CD14-positive monocyte (primary cell): ENCODE data around the gene DYNLL1. TPM values are rescaled to one million over a fixed set of nuclear protein-coding genes. Genes with fewer than 3 reads are reported as not detected.
"Not testable (repeated sequence)": the region's sequence is repeated elsewhere in the genome, so short reads cannot be mapped to it uniquely, and the experiment has no call there.

Experiments used
- DNase-seq, 3 donors: peaks; one replicate each; pipeline ENCODE4 v3.0.0-alpha.2; 2011 to 2022
- H2AFZ ChIP-seq: 2 replicates; pipeline ENCODE4 v1.6.0; 2012; ENCODE audit warnings: mild to moderate bottlenecking, low read depth, low read length, inconsistent platforms; ENCODE audit not compliant: insufficient read depth, poor library complexity, severe bottlenecking
- H3K27ac ChIP-seq, 2 donors: 1 replicate in 1 of 2; 2 replicates in 1 of 2; pipeline ENCODE4 v1.5.1; 2012 to 2013; ENCODE audit warnings: low read length in 2 of 2, control low read depth in 1 of 2, inconsistent platforms in 1 of 2, low read depth in 1 of 2, mild to moderate bottlenecking in 1 of 2
- H3K27me3 ChIP-seq, 2 donors: one replicate each; pipeline versions ENCODE4 v1.6.0 to v1.6.1; 2011 to 2013; ENCODE audit warnings: low read length in 2 of 2; ENCODE audit not compliant: control insufficient read depth in 2 of 2, insufficient read depth in 2 of 2
- H3K36me3 ChIP-seq, 2 donors: replicated peaks in 1 of 2; 1 replicate in 1 of 2; 2 replicates in 1 of 2; pipeline versions ENCODE4 v1.5.1 to v1.6.1; 2012 to 2013; ENCODE audit warnings: low read length in 2 of 2, control low read depth in 1 of 2, inconsistent platforms in 1 of 2, mild to moderate bottlenecking in 1 of 2; ENCODE audit not compliant: insufficient read depth in 2 of 2, control insufficient read depth in 1 of 2
- H3K4me1 ChIP-seq, 2 donors: 1 replicate in 1 of 2; 2 replicates in 1 of 2; pipeline versions ENCODE4 v1.5.1 to v1.6.1; 2012 to 2013; ENCODE audit warnings: low read length in 2 of 2, control low read depth in 1 of 2, inconsistent platforms in 1 of 2, mild to moderate bottlenecking in 1 of 2, moderate library complexity in 1 of 2; ENCODE audit not compliant: insufficient read depth in 2 of 2, control insufficient read depth in 1 of 2
- H3K4me2 ChIP-seq: replicated peaks from 2 replicates; pipeline ENCODE3; 2012; ENCODE audit warnings: low read length, moderate library complexity, mild to moderate bottlenecking; ENCODE audit not compliant: poor library complexity, severe bottlenecking; ENCODE audit errors: extremely low read depth
- H3K4me3 ChIP-seq, 3 experiments: fragments of 200-600 bp in 1 of 3; sonication (generic) in 1 of 3; replicated peaks in 1 of 3; 1 replicate in 2 of 3; 2 replicates in 1 of 3; pipeline ENCODE4 v1.5.1; 2011 to 2013; ENCODE audit warnings: low read length in 3 of 3, mild to moderate bottlenecking in 3 of 3, control low read depth in 2 of 3, low read depth in 2 of 3, inconsistent platforms in 1 of 3, moderate library complexity in 1 of 3
- H3K79me2 ChIP-seq: 2 replicates; pipeline ENCODE4 v1.6.0; 2012; ENCODE audit warnings: mild to moderate bottlenecking, control low read depth, inconsistent platforms, low read length, moderate library complexity; ENCODE audit not compliant: insufficient read depth
- H3K9ac ChIP-seq: 2 replicates; pipeline ENCODE4 v1.6.0; 2017; ENCODE audit warnings: low read length, mild to moderate bottlenecking; ENCODE audit not compliant: insufficient read depth, poor library complexity, severe bottlenecking
- H3K9me3 ChIP-seq, 2 donors: replicated peaks in 1 of 2; 1 replicate in 1 of 2; 2 replicates in 1 of 2; pipeline versions ENCODE4 v1.5.1 to v1.6.1; 2012 to 2013; ENCODE audit warnings: low read length in 2 of 2, control low read depth in 1 of 2; ENCODE audit not compliant: control insufficient read depth in 1 of 2, insufficient read depth in 1 of 2
- H4K20me1 ChIP-seq: 2 replicates; pipeline ENCODE4 v1.6.0; 2012; ENCODE audit warnings: mild to moderate bottlenecking, low read length, control low read depth, moderate library complexity; ENCODE audit not compliant: insufficient read depth
- H3K27ac Mint-ChIP-seq, 7 donors: one replicate each; pipeline ENCODE4 v1.8.0; 2020; ENCODE audit warnings: mild to moderate bottlenecking in 7 of 7, mixed read lengths in 7 of 7, moderate library complexity in 6 of 7, inconsistent platforms in 2 of 7
- H3K27me3 Mint-ChIP-seq, 3 donors: one replicate each; pipeline ENCODE4 v1.8.0; 2021 to 2022; ENCODE audit warnings: low read depth in 3 of 3, mild to moderate bottlenecking in 3 of 3, mixed read lengths in 3 of 3, moderate library complexity in 3 of 3, inconsistent platforms in 1 of 3
- H3K36me3 Mint-ChIP-seq, 2 donors: one replicate each; pipeline ENCODE4 v1.8.0; 2020; ENCODE audit warnings: mixed read lengths in 2 of 2, inconsistent platforms in 1 of 2, mild to moderate bottlenecking in 1 of 2
- H3K4me1 Mint-ChIP-seq: one replicate; pipeline ENCODE4 v1.8.0; 2020; ENCODE audit warnings: mild to moderate bottlenecking, mixed read lengths
- H3K4me3 Mint-ChIP-seq, 2 donors: one replicate each; pipeline ENCODE4 v1.8.0; 2020; ENCODE audit warnings: mild to moderate bottlenecking in 2 of 2, mixed read lengths in 2 of 2, moderate library complexity in 1 of 2
- H3K9me3 Mint-ChIP-seq, 7 donors: one replicate each; pipeline ENCODE4 v1.8.0; 2020 to 2022; ENCODE audit warnings: mixed read lengths in 7 of 7, mild to moderate bottlenecking in 6 of 7, moderate library complexity in 6 of 7, inconsistent platforms in 2 of 7
- CTCF ChIP-seq: fragments of 200-600 bp; IDR thresholded peaks from one replicate; pipeline ENCODE4 v1.8.0; 2022; ENCODE audit warnings: antibody characterized with exemption, mild to moderate bottlenecking
- WGBS: methylation state at CpG from one replicate; pipeline ENCODE4 v1.1.5; 2013; ENCODE audit warnings: missing lambda C conversion rate; ENCODE audit not compliant: insufficient coverage; 5-methylcytosine and 5-hydroxymethylcytosine counted together
- intact Hi-C, 2 donors: fragments of 100-400 bp; cut with micrococcal nuclease; formaldehyde crosslinking; loops; one replicate each; pipeline versions ENCODE4 v1.15.0 to v1.15.1; 2023
- polyA plus RNA-seq, 3 donors: library from polyadenylated mRNA; depleted of rRNA in 1 of 3; unstranded in 2 of 3; stranded (reverse) in 1 of 3; fragments of 300-500 nt in 2 of 3; fragments of >200 nt in 1 of 3; fragmentation: Illumina TruSeq in 2 of 3; gene quantifications; 1 replicate in 2 of 3; 2 replicates in 1 of 3; pipeline ENCODE4 v1.2.3, GENCODE V29; 2012 to 2021

Gene DYNLL1
- polyA plus RNA-seq, 3 donors = 184 to 504 (median 486) TPM

- DNase-seq = no peak
- Mint-ChIP-seq H3K27me3 (peaks cover 0 to 1% (median 1%) of the 10 kb centered on the region in 3 donors), H3K27ac (no peak overlapping the region), H3K4me1 (peaks cover 13% of the 10 kb centered on the region), H3K36me3 (peaks cover 0 to 4% of the 10 kb centered on the region in 2 donors), H3K4me3 (no peak overlapping the region), H3K9me3 (no peaks in the 10 kb centered on the region)
- H3K9ac ChIP-seq = no peak overlapping the region
- H3K27ac ChIP-seq = no peak overlapping the region
- H3K79me2 ChIP-seq = no peaks in the 10 kb centered on the region
- 100% methylated on average over 1 of the region's 7 CpGs for WGBS
- peaks cover 0 to 2% of the 10 kb centered on the region in 2 donors for H3K4me1 ChIP-seq
- H3K27me3 ChIP-seq = no peaks in the 10 kb centered on the region
- H4K20me1 ChIP-seq = no peaks in the 10 kb centered on the region
- H3K4me3 ChIP-seq = no peak overlapping the region
- intact Hi-C loops = no loop called here
- no peaks in the 10 kb centered on the region for H3K36me3 ChIP-seq
- no peak for TF ChIP-seq CTCF
- H2AFZ ChIP-seq = no peak overlapping the region
- H3K4me2 ChIP-seq = no peak overlapping the region
- H3K9me3 ChIP-seq = no peaks in the 10 kb centered on the region
These were observed 9.7 kb upstream of the DYNLL1 start for GRCh38 chr12:120485961-120486881.

GRCh38 chr12:120487552-120487951 lies 8.4 kb upstream of the DYNLL1 start:
- peaks cover 13% of the 10 kb centered on the region for H3K4me1 Mint-ChIP-seq
- H2AFZ ChIP-seq, H3K27ac Mint-ChIP-seq, H3K27me3 Mint-ChIP-seq, H3K27me3 ChIP-seq, H3K27ac ChIP-seq, H3K4me3 ChIP-seq, H3K9me3 Mint-ChIP-seq, H3K9me3 ChIP-seq, H4K20me1 ChIP-seq, H3K36me3 ChIP-seq, H3K9ac ChIP-seq, H3K4me1 ChIP-seq, H3K79me2 ChIP-seq, intact Hi-C loops, DNase-seq, H3K36me3 Mint-ChIP-seq, H3K4me2 ChIP-seq, H3K4me3 Mint-ChIP-seq: not testable (repeated sequence)
- 95% methylated on average over 4 of the region's 7 CpGs for WGBS
